ENCODE data around the gene ZXDC.

ZXDC gene

DNA sequence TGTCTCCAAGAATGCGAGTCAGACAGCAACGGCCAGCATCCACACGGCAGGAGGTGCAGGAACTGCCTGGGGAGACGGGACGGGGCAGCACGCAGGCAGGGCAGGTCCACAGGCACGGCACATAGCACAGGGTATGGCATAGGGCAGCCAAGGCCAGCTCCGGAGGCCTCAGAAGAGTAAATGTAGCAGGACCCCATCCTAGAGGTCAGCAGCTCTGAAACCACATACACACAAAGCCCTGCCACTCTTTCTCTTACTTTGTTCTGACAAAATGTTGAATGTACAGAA, 26.9 kb downstream of the ZXDC start:
- no peak for DNase-seq

DNA sequence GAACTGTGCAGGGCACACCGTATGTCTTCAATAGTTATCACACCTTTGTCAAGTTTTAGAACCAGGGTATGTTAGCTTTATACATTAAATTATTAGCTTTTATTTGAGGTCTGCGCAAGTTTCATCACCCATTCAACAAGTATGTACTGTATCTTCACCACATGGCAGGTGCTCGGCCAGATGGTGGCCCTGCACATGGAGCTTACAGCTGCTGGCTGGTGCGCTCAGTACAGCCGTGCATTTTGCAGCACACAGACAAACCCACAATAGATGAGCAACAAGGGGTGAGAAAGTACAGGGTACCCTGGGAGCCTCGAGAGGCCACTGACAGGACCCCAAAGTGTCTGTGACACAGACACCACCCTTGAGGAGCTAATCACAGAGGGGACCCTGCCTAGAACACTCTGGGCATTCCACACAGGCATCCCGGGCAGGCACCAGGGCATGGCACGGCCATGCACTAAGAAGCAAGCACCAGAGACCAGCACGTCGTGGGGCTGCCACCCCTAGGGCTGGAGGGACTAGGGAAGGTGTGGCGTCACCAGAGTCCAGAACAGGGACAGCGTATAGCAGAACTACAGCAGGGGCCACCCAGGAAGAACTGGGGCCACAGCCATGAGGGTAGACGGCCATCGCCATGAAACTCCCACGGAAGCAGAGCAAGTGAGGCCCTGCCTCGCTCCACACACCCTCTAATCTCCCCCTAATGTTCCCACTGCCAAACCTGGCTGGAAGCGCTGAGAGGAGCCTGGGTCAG, 27.4 kb downstream of the ZXDC start:
- no peak for DNase-seq

DNA sequence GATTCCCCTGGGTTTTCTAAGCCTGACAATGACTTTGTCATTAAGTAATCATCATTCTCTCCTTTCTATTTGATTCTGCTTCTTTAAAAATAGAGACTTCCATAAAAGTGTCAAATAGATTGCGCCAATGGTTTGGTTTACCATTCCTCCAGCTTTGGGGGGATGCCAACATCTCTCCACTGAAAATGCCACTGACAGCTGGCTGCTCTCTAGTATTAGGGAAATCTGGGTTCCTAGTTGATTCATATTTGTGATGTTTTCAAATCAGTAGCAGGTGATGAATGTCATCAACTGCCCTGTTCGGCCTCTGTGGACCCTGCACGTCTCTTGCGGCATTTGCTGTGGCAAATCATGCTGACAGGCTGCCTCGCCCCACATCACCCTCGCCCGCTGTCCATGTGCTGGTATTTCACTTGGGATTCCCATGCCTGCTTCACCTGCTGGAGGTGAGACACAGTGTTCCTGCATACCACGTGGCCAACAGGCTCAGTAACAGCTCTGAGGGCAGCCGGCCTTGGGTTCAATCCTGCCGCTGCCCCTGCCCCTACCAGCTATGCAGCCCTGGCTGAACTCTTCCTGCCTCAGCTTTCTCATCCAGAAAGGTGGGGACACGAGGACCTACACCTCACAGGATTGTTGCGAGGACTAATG, 28.1 kb downstream of the ZXDC start:
- no peak for DNase-seq

DNA sequence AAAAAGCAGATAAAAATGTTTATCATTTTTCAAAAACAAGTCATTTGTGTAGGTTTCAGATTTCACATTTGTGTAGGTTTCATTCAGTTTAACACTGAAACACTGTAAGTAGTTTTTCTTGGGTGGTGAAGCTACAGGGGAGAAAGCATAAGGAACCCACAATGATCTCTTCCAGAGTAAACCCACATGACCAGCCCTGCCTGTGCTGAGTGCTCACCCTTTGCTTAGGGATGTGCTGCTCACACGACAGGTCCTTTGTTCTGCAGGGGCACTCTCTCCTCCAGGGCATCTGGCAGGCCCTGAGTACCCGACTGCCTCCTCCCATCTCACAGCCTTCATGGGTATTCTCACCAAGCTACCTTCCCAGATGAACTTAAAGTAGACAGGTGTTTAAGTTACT, 28.9 kb downstream of the ZXDC start:
- no peak for DNase-seq

DNA sequence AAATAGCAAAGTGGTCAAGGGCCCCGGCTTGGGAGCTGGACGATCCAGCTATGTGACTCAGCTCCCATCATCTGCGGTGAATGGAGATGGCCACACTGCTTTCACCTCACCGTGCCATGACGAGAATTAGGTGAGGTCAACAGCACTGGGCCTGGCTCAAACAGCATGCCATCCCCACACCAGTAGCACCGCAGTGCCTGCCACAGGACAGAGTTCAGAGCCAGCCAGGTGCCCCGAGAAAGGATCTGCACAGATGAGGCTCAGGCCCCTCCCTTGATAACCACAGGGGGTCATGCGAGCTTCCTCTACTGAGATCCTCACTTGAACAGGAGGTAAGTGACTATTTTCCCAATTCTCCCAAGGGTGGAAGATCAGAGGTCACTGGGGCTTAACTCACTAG, 29.4 kb downstream of the ZXDC start:
- DNase-seq, result no peak

DNA sequence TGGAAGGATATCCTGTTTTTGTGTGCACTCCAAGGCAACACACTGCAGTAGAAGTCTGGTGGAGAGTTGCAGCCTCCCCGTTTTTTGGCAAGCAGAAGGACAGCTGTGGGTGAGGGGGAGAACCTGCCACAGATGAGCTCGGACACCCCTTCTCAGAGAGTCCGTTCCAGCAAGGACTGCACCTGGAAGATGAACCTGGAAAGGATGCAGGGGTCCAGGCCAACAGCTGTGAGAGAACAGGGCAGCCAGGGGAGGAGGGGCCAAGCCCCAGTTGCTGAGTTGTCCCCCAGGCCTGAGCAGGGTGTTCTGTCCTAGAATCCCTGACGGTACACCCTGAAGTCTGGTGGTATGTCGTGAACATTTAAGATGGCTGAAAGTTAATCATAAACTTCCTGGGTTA, 30.2 kb downstream of the ZXDC start:
- no peak for DNase-seq

DNA sequence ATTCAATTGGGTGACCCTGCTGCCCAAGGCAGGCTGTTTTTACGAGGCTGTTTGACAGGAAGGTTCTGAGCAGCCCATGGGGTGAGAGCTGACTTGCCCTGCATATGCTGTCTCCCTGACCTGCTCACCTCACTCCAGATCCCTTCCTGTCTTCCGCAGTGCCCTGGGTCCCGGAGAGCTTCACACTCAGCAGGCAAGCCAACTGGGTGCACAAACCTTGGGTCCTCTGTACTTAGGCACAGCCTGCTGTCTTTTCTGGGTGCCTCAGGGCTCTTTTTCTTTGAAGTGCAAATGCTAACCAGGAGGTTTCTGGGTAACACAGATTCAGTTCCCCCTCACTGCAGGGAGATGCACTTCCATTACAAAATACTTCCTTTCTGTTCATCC, 32.8 kb downstream of the ZXDC start:
- DNase-seq, result no peak

DNA sequence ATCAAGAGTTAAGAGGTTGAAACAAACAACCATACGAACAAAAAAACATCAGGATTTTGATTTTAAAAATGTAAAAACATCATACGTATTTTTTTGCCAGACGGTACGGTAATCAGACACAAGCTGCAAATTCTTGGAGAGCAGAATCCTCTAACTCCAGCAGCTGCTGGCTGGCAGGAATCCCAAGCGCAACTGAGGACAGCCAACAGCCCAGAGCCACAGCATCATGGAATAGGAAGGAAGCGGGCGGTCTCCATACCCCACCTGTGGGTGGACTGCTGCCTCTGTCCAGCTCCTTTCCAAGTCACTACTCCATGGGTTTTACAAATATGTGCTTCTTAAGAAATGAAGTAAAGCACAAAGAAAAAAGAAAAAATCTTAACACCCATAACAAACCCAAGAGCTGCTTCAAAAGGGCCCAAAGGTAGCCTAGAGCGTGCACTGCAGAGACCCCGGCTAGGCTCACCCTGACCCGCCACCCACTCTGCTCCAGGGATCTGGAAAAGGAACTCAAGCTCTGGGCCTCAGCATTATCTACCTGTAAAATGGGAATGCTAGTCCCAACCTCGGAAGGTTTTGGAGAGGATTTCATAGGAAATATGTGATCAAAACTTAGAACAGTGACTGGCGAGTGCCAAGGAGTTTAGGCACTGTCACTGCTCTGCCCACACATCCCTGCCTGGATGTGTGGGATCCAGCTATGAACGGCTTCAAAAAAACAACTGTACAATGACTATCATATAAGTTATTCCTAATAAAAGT, 33.4 kb downstream of the ZXDC start:
- no peak for DNase-seq

DNA sequence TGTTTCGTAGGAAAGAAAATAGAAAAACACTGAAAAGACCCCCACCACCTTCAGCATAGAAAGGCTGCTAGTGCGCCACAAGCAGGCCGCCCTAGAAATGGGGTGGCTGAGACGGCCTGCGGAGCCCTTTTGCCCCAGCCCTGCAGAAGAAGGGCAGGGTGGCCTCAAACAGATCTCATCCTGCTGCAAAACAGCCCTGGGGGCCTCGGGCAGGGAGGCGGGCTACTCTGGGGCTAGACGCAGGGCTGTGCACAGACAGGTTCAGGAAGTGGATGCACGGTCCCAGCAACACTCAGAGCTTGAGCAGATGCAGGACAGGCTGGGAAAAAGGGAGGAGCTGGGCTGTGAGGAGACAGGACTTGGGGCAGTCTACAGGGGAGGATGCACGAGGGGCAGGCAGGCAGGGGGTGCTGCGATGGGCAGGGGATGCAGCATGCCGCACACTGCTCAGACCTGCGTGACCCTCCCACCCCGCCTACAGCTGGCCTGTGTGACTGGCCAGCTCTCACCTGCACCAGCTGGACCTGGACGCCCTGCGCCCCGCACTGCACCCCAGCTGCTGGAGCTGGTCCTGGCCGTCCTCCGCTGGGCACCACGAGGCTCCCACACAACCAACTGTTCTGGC, 34.3 kb downstream of the ZXDC start:
- no peak for DNase-seq

DNA sequence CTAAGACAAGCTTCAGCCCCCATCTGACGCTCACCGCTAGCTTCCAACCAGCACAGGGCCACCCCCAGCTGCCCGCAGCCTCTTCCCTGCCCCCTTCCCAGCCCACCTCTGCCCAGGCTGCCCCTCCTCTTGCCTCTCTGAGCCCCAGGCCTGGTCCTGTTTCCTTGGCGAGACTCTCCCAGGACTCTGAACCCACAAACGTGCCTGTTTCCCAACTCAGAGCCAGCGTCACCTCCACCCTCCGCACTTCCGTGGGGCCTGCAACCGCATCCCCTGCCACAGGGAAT, 35.0 kb downstream of the ZXDC start:
- DNase-seq, result no peak

DNA sequence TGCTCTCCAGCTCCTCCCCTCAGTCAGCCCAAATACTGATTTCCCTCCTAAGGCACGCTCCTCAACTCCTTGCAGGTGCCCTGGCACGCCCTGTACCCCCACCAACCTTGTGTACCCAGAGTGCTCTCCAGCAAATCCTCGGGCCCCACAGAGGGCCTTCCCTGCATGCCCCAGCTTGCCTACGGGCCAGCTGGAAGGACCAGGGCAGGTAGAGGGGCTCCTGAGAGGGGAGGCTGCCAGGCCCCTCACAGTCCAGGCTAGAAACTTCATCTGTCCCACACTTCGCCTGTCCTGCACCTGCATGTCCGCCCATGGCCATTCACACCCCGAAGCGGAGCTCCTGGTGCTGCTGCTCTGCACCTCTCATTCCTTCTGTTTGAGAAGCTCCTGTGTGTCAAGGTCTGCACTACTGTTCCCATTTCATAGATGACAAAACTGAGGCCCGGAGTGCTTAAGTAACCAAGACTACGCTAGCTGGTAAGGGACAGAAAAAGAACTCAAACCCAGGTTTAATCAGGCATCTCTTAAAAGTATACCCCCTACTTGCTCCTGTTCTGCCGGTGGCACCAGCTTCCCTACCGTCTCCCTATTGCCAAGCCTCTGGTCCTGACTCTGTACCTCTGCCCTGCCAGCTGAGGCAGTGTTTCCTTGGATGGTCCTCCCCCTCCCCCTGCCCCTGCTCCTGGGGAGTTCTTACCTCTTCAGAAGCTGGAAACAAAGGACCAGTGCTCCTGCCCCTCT, 35.6 kb downstream of the ZXDC start:
- no peak for DNase-seq

DNA sequence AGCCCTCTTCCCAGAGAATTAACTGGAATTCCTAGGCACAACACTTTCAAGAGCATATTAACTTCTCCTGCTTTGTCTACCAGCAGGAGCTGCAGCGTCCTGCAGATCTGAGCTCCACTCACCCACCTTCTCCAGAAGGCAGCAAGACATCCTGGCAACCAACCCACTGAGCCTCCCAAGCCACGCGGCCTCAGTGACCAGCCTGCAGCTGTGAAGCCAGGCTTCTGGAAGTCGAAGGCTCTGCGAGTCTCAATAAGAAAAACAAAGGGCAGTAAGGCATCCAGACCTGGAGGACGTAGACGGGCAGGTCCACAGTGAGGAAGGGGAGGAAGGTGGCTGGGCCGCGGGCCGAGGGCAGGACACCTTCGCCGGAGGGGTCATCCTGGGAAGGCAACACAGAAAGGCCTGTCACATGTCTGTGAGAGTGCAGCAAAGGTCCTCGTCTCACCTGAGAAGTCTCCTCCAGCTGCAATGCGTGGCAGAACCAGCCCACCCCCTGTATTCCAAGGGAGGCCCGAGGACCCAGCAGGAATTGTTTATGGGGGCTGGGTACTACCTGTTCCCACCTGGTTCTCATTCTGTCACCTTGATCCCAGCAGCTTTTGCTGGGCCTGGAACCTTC, 36.2 kb downstream of the ZXDC start:
- DNase-seq, result no peak

DNA sequence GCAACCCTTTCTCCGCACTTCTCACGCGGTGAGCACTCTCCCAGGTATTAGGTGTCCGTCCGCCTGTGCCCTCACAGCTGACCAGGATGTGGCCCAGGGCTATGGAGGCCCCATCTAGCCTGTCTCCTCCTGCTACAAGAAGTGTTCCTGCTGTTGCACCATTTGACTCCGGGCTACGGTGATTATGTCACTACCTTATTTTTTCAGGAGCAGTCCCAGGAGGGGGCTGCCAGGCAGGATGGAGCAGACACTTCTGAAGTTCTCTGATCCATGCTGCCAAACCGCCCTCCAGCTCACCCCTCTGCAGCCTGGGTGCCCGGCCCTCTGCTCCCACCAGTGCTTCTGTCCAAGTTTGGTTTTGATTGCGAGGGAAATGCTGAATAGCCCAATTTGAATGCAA, 36.9 kb downstream of the ZXDC start:
- no peak for DNase-seq

DNA sequence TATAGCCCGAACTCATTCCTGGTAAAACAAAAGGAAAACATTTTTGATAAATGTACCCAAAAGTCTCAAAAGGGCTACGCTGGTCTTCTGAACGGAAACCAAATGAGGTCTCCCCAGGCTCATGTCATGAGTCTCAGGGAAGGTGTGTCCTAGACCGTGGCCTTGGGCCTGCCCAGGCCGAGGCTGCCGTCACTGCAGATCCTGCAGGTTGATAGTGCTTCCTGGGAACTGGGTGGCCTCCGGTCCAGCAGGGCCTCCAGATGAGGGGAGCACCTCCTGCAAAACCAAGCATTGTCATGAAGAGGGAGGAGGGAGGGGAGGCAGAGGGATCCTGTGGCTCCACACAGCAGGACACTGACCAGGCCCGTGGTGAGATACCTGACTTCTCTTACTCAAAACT, 37.5 kb downstream of the ZXDC start:
- DNase-seq, result no peak

DNA sequence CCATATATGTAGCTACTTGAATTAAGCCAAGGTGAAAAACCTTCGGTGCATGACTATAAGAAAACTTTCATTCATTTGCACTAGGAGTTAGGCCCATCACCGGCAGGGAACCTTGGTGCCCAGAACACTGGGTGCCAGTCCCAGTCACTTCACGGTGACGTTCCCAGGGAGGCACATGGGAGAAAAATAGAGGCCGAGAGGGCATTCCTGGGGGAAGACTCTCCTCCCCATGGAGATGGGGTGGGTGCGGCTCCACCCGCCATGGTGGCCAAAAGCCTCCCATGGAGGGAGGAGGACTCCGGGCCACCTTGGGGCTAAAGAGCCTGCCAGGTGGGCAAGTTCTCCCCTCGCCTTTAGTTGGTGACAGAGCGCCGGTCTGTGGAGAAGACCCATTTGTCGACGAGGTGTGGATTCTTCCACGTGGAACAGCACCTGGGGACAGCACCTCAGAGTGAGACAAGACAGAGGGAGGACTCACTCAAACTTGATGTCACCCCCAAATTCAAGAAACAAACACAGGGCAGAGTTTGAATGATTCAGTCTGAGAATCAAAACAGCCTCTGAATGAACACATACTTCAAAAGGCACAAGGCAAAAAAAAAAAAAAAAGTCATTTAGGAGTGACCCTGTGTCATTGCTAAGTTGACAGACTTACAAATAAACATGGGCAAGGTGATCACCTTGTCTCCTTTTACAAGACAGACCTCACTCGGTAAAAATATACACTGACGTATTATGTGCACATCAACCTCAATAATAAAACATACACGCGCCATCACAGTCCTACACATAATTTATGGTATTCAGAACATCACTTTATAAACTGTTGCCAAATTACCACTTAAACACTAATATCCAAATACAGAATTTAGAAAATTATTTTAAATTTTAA, 38.6 kb downstream of the ZXDC start:
- no peak for DNase-seq

DNA sequence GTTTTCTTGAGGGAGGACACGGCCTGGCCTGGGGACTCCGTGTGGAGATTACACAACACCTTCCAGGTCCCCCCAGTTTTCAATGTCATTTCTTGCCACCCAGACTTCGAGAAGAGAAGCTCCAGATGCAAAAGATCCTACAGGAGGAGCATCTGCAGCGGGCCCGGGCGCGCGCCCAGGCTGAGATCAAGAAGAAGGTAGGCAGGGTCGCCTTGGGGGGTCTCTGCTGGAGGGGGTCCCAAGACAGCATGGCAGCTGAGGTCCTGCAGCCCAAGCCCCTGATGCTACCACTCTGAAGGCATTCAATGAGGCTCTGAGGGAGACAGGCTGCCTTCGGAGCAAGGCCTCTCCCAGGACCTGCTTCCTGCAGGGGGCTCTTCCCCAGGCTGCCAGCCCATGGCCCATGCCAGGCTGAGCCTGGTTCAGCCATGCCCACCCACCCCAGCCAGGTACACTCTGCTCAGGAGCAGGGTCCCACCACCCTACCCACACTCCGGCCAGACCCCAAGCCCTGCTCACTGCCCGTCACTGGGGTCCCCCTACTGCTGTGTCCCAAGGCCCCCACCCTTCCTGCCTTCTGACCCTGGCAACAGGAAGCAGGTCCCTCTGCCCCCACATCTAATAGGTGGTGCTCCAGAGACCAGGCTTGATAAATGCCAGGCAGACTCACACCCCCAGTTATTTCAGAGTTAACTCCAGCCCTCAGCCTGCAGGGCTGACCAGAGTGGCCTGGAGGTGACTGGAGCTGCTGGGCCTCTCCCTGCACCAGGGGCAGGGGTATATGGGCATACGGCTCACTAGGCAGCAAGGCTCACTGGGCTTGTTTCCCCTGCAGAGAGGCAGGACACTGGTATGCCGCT, 40.0 kb downstream of the ZXDC start:
- no peak for DNase-seq

DNA sequence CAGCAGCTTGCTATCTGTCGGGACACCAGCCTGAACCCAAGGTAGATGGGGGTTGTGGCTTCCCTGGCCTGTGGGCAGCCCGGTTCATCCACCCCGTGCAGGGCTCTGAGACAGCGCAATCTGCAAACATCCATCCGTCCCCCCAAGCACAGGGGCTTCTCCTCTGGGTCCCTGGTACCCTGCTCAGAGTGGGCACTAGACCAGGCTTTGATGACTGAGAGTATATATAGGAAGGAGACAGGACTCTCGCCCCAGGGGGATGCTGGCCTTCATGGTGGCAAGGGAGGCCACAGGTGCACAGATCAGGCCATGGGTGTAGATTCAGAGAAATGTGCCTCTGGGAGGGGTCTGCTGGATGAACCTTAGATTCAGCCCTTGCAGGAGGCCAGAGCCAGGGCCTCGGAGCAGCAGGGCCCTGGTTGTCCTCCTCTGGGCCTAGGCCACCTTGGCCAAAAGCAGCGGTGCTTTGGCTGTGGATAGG, 40.7 kb downstream of the ZXDC start:
- no peak for DNase-seq

DNA sequence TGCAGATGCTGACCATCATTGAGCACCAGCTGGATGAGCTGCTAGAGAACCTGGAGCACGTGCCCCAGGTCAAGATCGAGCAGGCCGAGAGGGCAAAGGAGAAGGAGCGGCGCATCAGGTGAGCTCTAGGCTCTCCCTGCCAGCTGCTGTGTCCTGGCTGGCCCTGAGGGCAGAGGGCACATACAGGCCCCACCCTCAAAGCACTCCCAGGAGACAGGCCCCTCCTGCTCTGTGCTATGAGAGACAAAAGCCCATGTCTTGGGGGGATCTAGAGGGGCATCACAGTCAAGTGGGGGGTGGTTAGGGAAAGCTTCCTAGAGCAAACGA, 41.5 kb downstream of the ZXDC start:
- no peak for DNase-seq

DNA sequence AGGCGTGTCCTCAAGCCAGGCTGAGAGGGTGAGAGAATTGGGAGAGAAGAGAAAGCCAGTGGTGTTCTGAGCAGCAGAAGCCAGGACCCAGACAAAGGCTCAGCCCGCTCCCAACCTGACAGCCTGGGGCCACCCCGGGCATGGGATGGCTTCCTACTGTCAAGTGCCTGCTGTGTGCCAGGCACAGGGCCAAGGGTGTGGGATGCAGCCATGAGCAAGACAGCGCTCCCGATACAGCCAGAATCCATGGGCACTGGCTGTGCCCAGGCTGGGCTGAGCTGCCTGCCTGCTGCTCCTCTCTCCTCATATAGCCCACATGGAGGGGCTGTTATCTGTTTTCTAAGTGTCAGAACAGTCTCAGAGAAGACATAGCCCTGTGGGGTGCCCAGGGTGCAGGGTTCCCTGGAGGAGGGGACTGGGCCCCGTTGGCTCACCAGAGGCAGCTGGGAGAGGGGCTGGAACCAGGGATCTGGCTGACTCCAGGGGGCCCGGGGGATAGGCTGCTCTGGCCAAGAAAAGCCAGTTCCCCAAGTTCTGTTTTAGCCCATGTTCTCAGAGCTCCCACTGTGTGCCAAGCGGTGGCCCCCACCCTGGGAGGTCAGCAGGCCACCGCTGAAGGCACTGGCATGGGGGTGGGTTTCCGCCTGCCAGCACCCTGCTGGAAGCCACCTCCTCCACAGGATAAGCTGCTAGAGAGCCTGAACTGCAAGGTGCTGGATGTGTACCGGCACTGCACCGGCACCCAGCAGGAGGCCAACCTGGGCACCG, 42.0 kb downstream of the ZXDC start:
- DNase-seq, result no peak

DNA sequence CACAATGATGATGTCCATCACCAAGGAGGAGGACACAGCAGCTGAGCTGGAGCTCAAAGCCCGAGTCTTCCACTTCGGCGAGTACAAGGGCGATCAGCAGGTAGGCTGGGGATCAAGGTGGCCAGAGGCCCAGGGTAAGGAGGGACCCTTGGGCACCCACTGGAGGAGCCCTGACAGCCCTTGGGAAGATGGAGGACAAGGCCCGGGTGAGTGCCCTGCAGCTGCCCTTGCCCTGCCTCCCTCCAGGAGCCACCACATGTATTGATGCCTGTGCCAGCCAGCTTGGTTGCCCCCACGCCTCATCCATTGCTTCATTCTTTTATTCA, 42.6 kb downstream of the ZXDC start:
- no peak for DNase-seq
